Urinary bladder (tissue), 4 donors: ENCODE results near the gene KCNIP1. TPM values are rescaled to one million over a fixed set of nuclear protein-coding genes. Genes with fewer than 3 reads are reported as not detected.

Experiments used
- DNase-seq: peaks from one replicate; pipeline ENCODE4 v3.0.0-alpha.2; 2015; ENCODE audit errors: extremely low spot score
- H3K27ac ChIP-seq: one replicate; pipeline ENCODE4 v1.5.1; 2013; ENCODE audit warnings: low read depth, mild to moderate bottlenecking, moderate library complexity
- H3K36me3 ChIP-seq: one replicate; pipeline ENCODE4 v1.6.1; 2013; ENCODE audit warnings: mild to moderate bottlenecking, moderate library complexity; ENCODE audit not compliant: insufficient read depth
- H3K4me1 ChIP-seq: one replicate; pipeline ENCODE4 v1.6.1; 2013; ENCODE audit warnings: mild to moderate bottlenecking, moderate library complexity; ENCODE audit not compliant: insufficient read depth
- H3K4me3 ChIP-seq: one replicate; pipeline ENCODE4 v1.5.1; 2013; ENCODE audit warnings: low read depth, low read length
- WGBS: extraction: QIAGEN DNeasy Blood & Tissue Kit; methylation state at CpG from one replicate; pipeline ENCODE4 v1.1.7; 2013; 5-methylcytosine and 5-hydroxymethylcytosine counted together
- polyA plus RNA-seq: library from polyadenylated mRNA; stranded (reverse); fragments of 200-250 nt; gene quantifications from one replicate; pipeline ENCODE4 v1.2.3, GENCODE V29; 2013
- total RNA-seq: library from RNA; depleted of rRNA; stranded (reverse); fragments of >200 nt; gene quantifications from one replicate; pipeline ENCODE4 v1.2.3, GENCODE V29; 2014
- donor health status: healthy with polysubstance abuse.
- donor health status: healthy.

KCNIP1 gene
- total and polyA plus RNA-seq, 2 donors, result 0.22 to 3.0 TPM

- WGBS, result 91% methylated on average over 1 of the region's 1 CpG
- Histone ChIP-seq H3K4me3 (no peak overlapping the region), H3K36me3 (no peaks in the 10 kb centered on the region), H3K4me1 (peaks cover 2% of the 10 kb centered on the region), H3K27ac (no peak overlapping the region)
- no peak for DNase-seq
These were observed 77.4 kb downstream of the KCNIP1 start for GRCh38 chr5:170581211-170581610.

GRCh38 chr5:170582644-170583330, 79.0 kb downstream of the KCNIP1 start:
- 83% methylated on average over 6 of the region's 6 CpGs for WGBS
- Histone ChIP-seq H3K27ac (no peak overlapping the region), H3K4me3 (no peak overlapping the region), H3K4me1 (no peaks in the 10 kb centered on the region), H3K36me3 (no peaks in the 10 kb centered on the region)
- no peak for DNase-seq

- no peak for DNase-seq
- Histone ChIP-seq H3K4me1 (no peaks in the 10 kb centered on the region), H3K36me3 (no peaks in the 10 kb centered on the region), H3K4me3 (no peak overlapping the region), H3K27ac (no peak overlapping the region)
- 75% methylated on average over 4 of the region's 4 CpGs for WGBS
These were observed 80.2 kb downstream of the KCNIP1 start for GRCh38 chr5:170584003-170584402.

- no peak for DNase-seq
- 41% methylated on average over 7 of the region's 7 CpGs for whole genome bisulfite sequencing
- H3K4me1 ChIP-seq, result no peaks in the 10 kb centered on the region
- no peak overlapping the region for H3K4me3 ChIP-seq
- no peak overlapping the region for H3K27ac ChIP-seq
- no peaks in the 10 kb centered on the region for H3K36me3 ChIP-seq
These were observed 80.7 kb downstream of the KCNIP1 start for GRCh38 chr5:170584450-170585058.

- DNase-seq, result no peak
- no peak overlapping the region for H3K27ac ChIP-seq
- H3K4me3 ChIP-seq, result no peak overlapping the region
- no peaks in the 10 kb centered on the region for H3K4me1 ChIP-seq
- no peaks in the 10 kb centered on the region for H3K36me3 ChIP-seq
- 83% methylated on average over 14 of the region's 14 CpGs for WGBS
These were observed 81.6 kb downstream of the KCNIP1 start for GRCh38 chr5:170585273-170585948.

GRCh38 chr5:170587808-170588207, 84.0 kb downstream of the KCNIP1 start:
- Histone ChIP-seq H3K27ac (no peak overlapping the region), H3K36me3 (no peaks in the 10 kb centered on the region), H3K4me1 (no peaks in the 10 kb centered on the region), H3K4me3 (no peak overlapping the region)
- WGBS, result 44% methylated on average over 2 of the region's 2 CpGs
- DNase-seq, result no peak

GRCh38 chr5:170589643-170590042, 85.8 kb downstream of the KCNIP1 start:
- no peak for DNase-seq
- 93% methylated on average over 6 of the region's 6 CpGs for WGBS
- Histone ChIP-seq H3K4me3 (no peak overlapping the region), H3K27ac (no peak overlapping the region), H3K36me3 (no peaks in the 10 kb centered on the region), H3K4me1 (no peaks in the 10 kb centered on the region)

- WGBS, result 73% methylated on average over 3 of the region's 3 CpGs
- Histone ChIP-seq H3K4me1 (no peaks in the 10 kb centered on the region), H3K4me3 (no peak overlapping the region), H3K36me3 (no peaks in the 10 kb centered on the region), H3K27ac (no peak overlapping the region)
- DNase-seq, result no peak
These were observed 86.7 kb downstream of the KCNIP1 start for GRCh38 chr5:170590566-170590965.

GRCh38 chr5:170591054-170591453, 87.2 kb downstream of the KCNIP1 start:
- WGBS, result 75% methylated on average over 5 of the region's 5 CpGs

GRCh38 chr5:170596482-170597044, 92.7 kb downstream of the KCNIP1 start:
- H3K27ac ChIP-seq, result no peak overlapping the region
- 92% methylated on average over 4 of the region's 4 CpGs for WGBS
- H3K36me3 ChIP-seq, result no peaks in the 10 kb centered on the region
- H3K4me1 ChIP-seq, result no peaks in the 10 kb centered on the region
- no peak for DNase-seq
- no peak overlapping the region for H3K4me3 ChIP-seq

More at GRCh38 chr5:170591054-170591453, 87.2 kb downstream of the KCNIP1 start:
- Histone ChIP-seq H3K4me3 (no peak overlapping the region), H3K27ac (no peak overlapping the region), H3K36me3 (no peaks in the 10 kb centered on the region), H3K4me1 (no peaks in the 10 kb centered on the region)
- no peak for DNase-seq

GRCh38 chr5:170597109-170597751, 93.4 kb downstream of the KCNIP1 start:
- Histone ChIP-seq H3K4me1 (no peaks in the 10 kb centered on the region), H3K4me3 (no peak overlapping the region), H3K36me3 (no peaks in the 10 kb centered on the region), H3K27ac (no peak overlapping the region)
- WGBS, result 52% methylated on average over 9 of the region's 9 CpGs
- DNase-seq, result no peak

GRCh38 chr5:170597872-170598271, 94.1 kb downstream of the KCNIP1 start:
- H3K4me3 ChIP-seq, result no peak overlapping the region
- H3K27ac ChIP-seq, result no peak overlapping the region
- WGBS, result 16% methylated on average over 8 of the region's 8 CpGs
- H3K4me1 ChIP-seq, result no peaks in the 10 kb centered on the region
- no peak for DNase-seq
- no peaks in the 10 kb centered on the region for H3K36me3 ChIP-seq

- 36% methylated on average over 2 of the region's 2 CpGs for WGBS
- no peaks in the 10 kb centered on the region for H3K36me3 ChIP-seq
These were observed 95.9 kb downstream of the KCNIP1 start for GRCh38 chr5:170599756-170600155.

More at GRCh38 chr5:170599756-170600155, 95.9 kb downstream of the KCNIP1 start:
- no peak overlapping the region for H3K4me3 ChIP-seq
- DNase-seq, result no peak
- H3K4me1 ChIP-seq, result no peaks in the 10 kb centered on the region
- no peak overlapping the region for H3K27ac ChIP-seq
